Stimulated activated CD4-positive, alpha-beta T cell treated with anti-CD3 and anti-CD28 coated beads, TNF-alpha, amount 100 ng/mL, for 4 hours (primary cell): ENCODE measurements around the gene STK38L.

Experiments
- DNase-seq, 3 experiments: peaks; one replicate each; pipeline ENCODE4 v3.0.0-alpha.2; 2020; ENCODE audit warnings: low read depth in 3 of 3

STK38L gene

GRCh38 chr12:27276275-27276674 is 32.2 kb downstream of the STK38L start:
- no peak for DNase-seq

- DNase-seq, result no peak
These were observed 33.8 kb downstream of the STK38L start for GRCh38 chr12:27277846-27278260.

- no peak for DNase-seq
These were observed 35.7 kb downstream of the STK38L start for GRCh38 chr12:27279826-27280225.

GRCh38 chr12:27280412-27280811 is 36.3 kb downstream of the STK38L start:
- no peak for DNase-seq

GRCh38 chr12:27282754-27283153 is 38.7 kb downstream of the STK38L start:
- no peak for DNase-seq

- no peak for DNase-seq
These were observed 39.9 kb downstream of the STK38L start for GRCh38 chr12:27284021-27284420.

- DNase-seq, result no peak
These were observed 40.7 kb downstream of the STK38L start for GRCh38 chr12:27284751-27285150.

- no peak for DNase-seq
These were observed 41.3 kb downstream of the STK38L start for GRCh38 chr12:27285403-27285802.

- DNase-seq, result no peak
These were observed 45.3 kb downstream of the STK38L start for GRCh38 chr12:27289414-27289813.

- no peak for DNase-seq
These were observed 46.5 kb downstream of the STK38L start for GRCh38 chr12:27290501-27291168.

GRCh38 chr12:27291862-27292261 is 47.8 kb downstream of the STK38L start:
- no peak for DNase-seq

GRCh38 chr12:27292718-27293117 is 48.6 kb downstream of the STK38L start:
- DNase-seq, result no peak

GRCh38 chr12:27293463-27293862 is 49.4 kb downstream of the STK38L start:
- DNase-seq, result no peak

- DNase-seq, result no peak
These were observed 52.6 kb downstream of the STK38L start for GRCh38 chr12:27296674-27297073.

GRCh38 chr12:27297566-27297965 is 53.5 kb downstream of the STK38L start:
- no peak for DNase-seq

GRCh38 chr12:27299102-27299501 is 55.0 kb downstream of the STK38L start:
- no peak for DNase-seq

- DNase-seq, result no peak
These were observed 56.1 kb downstream of the STK38L start for GRCh38 chr12:27300226-27300625.

GRCh38 chr12:27303139-27304111 is 59.3 kb downstream of the STK38L start:
- DNase-seq, result no peak

- no peak for DNase-seq
These were observed 60.8 kb downstream of the STK38L start for GRCh38 chr12:27304856-27305255.

GRCh38 chr12:27305673-27306456 is 61.8 kb downstream of the STK38L start:
- no peak for DNase-seq

GRCh38 chr12:27309293-27309994 is 65.4 kb downstream of the STK38L start:
- no peak for DNase-seq

- no peak for DNase-seq
These were observed 65.9 kb downstream of the STK38L start for GRCh38 chr12:27309995-27310315.
